ENCODE measurements around the gene RPA3. TPM values are rescaled to one million over a fixed set of nuclear protein-coding genes. Genes with fewer than 3 reads are reported as not detected.

The RPA3 gene
- total RNA-seq = 9.3 and 12.4 TPM in 2 replicates

DNA sequence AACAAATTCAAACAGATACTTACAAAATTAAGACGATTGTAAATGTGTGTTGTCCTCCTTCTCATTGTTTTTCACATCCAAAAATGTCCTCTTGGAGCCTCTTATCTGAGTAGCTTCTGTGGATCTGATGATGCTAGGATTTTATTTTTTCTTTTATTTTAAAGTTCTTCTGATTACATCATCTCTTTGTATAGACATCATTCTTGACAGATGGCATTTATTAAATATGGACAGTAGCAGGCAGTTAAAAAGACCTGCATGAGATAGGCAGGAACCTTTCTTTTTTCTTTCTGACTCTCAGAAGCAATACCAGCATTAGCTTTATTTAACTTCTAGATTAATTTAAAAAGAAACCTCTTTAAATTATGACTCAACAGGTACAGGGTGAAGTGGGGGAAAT is at the start of gene RPA3:
Gene RPA3, minus strand, starts transcription at position 116 of the 400 bp plus-strand sequence. CDS start 78,189 bp downstream, outside the sequence.
- DNase-seq (ENCODE audit: low read depth in 2 of 2) = no peak

DNA sequence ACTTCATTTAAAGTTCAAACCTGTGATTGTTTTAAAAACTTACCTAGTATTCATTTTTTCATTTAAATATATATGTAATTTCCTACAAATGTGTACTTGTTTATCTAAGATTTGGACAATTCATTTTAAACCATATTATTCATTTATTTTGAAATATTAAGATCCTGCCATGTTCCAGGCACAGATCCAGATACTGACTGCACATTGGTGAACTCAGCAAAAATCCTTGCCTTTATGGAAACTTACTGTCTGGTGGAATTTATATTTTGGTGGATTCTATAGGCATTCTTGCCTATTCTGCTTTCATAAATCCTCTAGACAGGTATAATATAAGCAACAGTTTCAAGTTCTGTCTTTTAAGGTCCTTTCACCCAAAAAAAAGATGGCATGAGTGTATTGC is 48.3 kb upstream of the RPA3 start:
- peak in 1 of 2 donors; percentile 37 for DNase-seq (ENCODE audit: low read depth in 2 of 2)

DNA sequence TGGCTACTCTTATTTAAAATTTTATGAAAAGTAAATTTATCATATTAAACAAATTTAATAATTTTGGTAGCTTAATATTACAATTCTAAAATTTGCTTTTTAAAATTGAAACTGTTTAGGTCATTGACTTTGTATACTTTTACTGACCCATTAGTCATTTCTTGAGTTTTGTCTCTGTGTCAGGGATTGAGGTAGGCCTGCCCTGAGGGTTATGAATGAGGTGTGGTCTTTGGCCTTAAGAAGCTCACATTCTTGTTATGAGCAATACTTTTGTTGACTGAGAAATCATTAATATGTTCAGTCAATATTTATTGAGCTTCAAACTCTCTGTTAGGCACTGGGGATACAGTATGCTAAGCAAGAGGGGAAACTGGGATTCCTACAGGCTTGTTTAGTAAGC is 47.0 kb upstream of the RPA3 start:
- DNase-seq (ENCODE audit: low read depth in 2 of 2) = no peak

- DNase-seq (ENCODE audit: low read depth in 2 of 2) = no peak
Observed at GRCh38 chr7:7764520-7765396, 46.4 kb upstream of the RPA3 start.

DNA sequence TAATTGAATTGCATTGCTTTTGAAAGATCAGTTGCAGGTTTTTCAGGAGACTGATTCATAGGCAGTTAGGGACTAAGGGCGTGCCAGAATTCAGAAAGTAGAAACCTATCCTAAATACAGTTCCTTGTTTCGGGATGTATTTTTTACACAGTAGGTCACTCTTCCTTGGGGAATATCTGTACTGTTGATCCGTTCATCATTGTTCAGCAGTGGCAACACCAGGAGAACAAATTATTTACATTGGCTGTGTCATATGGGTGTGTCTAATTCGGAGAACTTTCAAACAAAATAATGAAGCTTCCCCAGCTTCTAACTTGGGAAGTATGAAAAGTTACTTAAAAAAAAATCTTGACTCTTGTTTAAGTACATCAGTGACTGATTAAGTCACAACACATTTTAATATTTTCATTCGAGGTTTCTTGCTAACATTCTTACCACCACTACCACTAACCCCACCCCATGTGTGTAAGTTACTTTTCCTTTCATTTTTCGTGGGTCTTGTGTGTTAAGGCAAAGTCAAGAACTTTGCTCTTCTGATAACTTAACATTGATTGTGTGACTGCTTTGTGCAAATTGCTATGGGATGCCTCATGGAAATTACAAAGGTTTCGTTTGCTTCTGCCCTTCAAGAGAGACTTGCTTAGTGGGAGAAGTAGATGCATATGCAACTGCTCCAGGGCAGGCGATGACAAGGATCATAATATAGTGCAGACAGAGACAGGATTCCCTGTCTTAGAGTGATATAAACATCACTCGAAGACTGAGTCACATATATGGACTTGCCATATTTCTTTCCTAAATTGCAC is 43.8 kb upstream of the RPA3 start:
- DNase-seq (ENCODE audit: low read depth in 2 of 2) = peak; percentile 11 to 61

DNA sequence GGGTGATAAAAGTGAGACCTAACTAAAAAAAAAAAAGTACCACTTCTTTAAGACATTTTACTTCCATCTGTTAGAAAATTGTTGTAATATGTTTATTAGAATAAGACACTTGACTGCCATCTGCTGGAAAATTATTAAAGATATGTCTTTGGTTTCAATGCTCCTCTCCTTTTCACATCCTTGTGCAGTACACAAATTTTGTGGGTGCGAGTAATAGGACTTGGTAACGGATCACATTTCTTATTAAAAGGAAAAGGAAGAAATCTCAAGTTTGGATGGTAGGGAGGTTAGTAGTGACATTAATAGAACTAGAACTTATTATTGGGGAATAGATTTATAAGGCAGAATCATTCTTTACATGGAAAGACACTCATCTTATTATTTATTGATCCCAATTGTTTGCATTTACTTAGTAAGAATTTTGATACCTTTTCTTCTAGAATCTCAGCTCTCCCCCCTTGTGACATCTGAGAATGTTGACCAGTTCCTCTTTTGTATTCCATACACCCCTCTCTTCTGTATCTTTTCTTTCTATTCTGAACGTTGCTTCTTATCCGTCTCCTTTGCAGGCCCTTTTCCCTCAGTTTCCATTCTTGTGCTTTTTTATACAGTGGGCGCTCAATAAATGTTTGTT is 43.0 kb upstream of the RPA3 start:
- DNase-seq (ENCODE audit: low read depth in 2 of 2) = peak; percentile 43 to 66

GRCh38 chr7:7757576-7757975 is 39.2 kb upstream of the RPA3 start:
- no peak for DNase-seq (ENCODE audit: low read depth in 2 of 2)

- DNase-seq (ENCODE audit: low read depth in 2 of 2) = no peak
Observed at GRCh38 chr7:7756577-7756976, 38.2 kb upstream of the RPA3 start.

GRCh38 chr7:7751243-7752092 is 33.1 kb upstream of the RPA3 start:
- no peak for DNase-seq (ENCODE audit: low read depth in 2 of 2)

DNA sequence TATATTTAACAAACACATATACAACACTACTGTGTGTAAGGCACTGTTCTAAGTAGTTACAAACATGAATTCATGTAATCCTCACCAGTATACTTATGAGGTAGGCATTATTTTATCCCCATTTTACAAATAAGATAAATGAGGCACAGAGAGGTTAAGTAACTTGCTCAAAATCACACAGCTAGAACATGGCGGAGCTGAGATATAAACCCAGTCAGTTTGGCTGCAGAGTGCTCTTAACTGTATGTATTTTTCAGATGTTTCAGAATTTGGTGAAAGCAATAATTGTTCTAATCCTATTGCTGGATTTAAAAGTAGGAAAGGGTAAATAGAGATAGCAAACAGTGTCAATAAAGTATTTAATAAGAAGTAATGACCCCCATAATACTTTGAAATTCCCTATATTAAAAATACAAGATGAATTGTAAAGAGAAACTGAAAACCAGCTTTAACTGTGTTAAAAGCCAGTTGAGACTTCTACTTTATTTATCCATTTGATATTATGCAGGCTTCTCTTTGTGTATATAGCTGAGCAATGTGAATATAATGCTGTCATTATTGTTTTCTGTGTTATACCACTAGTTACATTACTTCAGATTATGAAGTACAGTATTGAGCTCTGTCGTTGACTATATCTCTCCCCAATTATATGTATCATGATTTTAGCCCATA is 32.3 kb upstream of the RPA3 start:
- no peak for DNase-seq (ENCODE audit: low read depth in 2 of 2)

- DNase-seq (ENCODE audit: low read depth in 2 of 2) = no peak
Observed at GRCh38 chr7:7746458-7746857, 28.1 kb upstream of the RPA3 start.

DNA sequence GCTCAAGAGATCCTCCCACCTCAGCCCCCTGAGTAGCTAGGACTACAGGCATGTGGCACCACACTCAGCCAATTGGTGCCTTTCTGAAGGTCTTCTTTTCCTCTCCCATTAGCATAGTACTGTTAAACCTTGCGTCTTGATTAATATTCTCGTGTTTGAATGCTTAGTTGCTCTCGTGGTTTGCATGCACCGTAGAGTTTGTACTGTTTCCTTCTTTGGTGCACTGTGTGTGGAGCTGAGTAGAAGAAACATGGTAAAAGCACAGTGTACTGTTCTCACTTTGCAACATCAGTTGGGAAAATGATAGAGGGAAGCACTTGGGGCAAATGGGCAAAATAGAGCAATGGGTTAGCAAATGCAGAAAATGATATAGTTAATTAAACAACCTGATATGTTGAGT is 27.6 kb upstream of the RPA3 start:
- no peak for DNase-seq (ENCODE audit: low read depth in 2 of 2)

DNA sequence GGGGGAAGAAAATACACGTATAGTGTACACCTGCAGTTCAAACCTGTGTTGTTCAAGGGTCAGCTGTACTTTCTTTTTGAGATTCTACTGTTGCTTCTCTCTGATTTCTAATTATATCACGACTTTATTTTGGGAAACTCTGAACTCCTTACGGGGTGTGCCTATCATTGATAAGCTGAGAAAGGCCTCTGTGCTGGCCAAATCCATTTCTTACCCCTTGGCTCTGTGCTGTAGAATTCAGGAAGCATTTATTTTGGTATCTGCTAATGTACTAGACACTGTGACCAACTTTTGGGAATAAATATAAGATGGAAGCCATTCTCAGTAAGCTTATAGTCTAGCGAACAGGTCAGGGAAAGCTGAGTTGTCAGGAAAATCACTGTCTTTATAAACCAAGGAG is 26.9 kb upstream of the RPA3 start:
- DNase-seq (ENCODE audit: low read depth in 2 of 2) = no peak

DNA sequence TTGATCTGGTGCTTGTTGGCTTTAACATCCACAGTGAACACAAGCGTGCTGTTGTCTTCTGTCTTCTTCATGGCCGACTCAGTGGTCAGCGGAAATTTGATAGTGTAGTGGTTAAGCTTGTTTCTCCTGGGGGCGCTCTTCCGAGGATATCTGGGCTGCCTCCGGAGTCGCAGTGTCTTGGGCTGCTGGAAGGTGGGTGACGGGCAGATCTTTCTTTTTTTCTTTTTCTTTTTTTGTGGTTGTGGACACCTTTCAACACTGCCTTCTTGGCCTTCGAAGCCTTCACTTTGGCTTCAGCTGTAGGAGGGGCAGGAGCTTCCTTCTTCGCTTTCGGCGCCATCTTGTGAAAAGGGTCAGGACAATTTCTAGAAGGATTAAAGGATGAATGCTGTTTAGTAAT is 23.8 kb upstream of the RPA3 start:
- no peak for DNase-seq (ENCODE audit: low read depth in 2 of 2)

DNA sequence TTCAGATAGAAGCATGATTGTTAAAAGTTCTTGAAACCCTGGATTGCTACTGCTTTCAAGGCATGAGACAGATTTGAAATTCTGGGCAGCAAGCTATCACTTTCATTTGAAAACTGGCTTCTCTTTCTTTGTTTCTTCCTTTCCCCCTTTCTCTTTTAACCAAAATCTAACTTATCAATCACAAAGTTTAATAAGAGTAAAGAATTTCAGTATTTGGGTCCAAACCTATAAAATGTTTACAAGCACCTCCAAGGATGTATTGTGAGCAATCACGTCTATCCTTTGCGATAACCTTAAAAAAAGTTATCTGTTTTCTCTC is 21.6 kb upstream of the RPA3 start:
- DNase-seq (ENCODE audit: low read depth in 2 of 2) = no peak

- DNase-seq (ENCODE audit: low read depth in 2 of 2) = no peak
Observed at GRCh38 chr7:7739204-7740036, 21.0 kb upstream of the RPA3 start.

DNA sequence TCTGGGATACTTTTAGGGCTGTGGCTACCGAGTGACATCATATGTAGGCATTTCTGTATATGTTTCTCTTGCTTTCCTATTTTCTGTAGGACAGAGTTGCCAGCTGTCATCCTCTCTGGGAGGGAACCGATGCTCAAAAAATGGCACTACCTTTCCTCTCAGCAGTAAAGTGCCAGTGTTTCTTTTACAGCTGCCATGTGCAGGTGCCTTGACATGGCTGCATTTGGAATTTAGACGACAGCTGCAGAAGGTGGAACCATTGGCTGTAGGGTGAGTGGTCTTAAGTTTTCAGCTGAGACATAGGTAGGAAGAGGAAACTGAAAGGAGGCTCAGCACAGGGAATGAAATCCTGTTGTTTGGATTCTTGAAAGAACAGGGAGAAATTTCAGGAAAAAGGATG is 20.2 kb upstream of the RPA3 start:
- DNase-seq (ENCODE audit: low read depth in 2 of 2) = no peak

DNA sequence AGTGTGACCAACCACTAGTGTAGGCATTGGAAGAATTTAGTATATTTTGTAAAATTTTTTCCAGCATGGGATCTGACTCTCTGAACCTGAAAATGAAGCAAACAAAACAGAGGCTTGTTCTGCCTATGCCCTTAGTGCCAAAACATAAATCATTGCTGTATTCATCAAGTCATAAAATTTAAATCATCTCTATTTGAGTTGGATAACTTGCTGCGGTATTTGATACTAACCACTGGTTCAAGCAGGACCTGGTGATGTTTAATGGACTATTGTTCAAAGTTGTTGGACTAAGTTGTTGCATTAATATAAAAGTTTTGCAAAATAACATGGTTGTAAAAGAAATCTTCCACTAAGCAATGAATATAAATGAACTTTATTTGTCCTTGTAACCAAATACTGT is 19.8 kb upstream of the RPA3 start:
- no peak for DNase-seq (ENCODE audit: low read depth in 2 of 2)

DNA sequence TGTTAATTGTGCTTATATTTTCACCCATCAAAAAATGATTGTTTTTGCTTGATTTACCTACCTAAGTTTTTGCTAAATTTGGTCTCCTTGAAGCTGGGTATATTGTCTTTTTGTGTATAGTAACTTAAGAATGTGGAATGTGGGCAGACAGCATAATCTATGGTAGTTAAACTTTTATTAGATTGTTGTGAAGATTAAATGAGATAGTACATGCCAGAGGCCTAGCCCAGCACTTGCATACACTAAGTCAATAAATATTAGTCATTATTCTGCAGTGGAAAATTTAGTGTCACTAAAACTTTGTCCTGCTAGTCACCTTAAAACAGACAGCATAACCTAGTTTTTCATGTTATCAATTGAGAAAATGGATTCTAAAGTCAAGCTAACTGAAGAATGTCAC is 19.3 kb upstream of the RPA3 start:
- no peak for DNase-seq (ENCODE audit: low read depth in 2 of 2)

DNA sequence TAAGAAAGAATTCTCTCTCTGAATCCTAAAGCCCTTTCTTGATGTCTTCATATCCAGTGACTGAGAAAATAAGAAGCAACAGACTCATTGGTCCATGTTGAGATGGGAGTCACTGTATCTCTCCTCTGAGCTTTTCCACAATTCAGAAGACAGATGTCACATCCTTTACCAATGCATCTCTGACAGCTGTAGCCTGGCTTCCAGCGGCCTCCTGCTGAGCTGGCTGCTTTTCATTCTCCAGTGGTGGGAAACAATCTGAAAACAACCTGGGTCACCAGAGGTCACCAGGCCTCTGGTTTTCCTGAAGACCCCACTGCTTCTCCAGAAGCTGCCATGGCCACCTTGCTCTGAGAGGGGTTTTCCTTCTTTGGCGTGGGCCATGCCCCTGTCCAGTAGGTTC is 18.3 kb upstream of the RPA3 start:
- DNase-seq (ENCODE audit: low read depth in 2 of 2) = no peak
